Posterior vena cava (tissue), 2 donors: ENCODE results near the gene SLX9. TPM values are rescaled to one million over a fixed set of nuclear protein-coding genes. Genes with fewer than 3 reads are reported as not detected.

Source experiments
- DNase-seq: peaks from one replicate; pipeline ENCODE4 v3.0.0-alpha.2; 2020; ENCODE audit warnings: low spot score
- intact Hi-C, 2 donors: fragments of 100-400 bp; cut with DNase I; formaldehyde crosslinking; loops; one replicate each; pipeline versions ENCODE4 v1.14.1 to v1.14.2; 2022 to 2023
- total RNA-seq, 2 donors: library from RNA; stranded (reverse); fragmentation: NEBNext Ultra II Directional; extraction: Animal tissue kit (Norgen Biotek cat#: 25700); gene quantifications; one replicate each; pipeline ENCODE4 v1.2.1, GENCODE V29; 2021
- donor health status: DM: yes; HTN: yes; CAD: no.
- donor health status: DM: yes; HTN: yes; CAD: no.

SLX9 gene
- total RNA-seq, 2 donors from 2014 or later, result 25.8 to 31.6 TPM

DNA sequence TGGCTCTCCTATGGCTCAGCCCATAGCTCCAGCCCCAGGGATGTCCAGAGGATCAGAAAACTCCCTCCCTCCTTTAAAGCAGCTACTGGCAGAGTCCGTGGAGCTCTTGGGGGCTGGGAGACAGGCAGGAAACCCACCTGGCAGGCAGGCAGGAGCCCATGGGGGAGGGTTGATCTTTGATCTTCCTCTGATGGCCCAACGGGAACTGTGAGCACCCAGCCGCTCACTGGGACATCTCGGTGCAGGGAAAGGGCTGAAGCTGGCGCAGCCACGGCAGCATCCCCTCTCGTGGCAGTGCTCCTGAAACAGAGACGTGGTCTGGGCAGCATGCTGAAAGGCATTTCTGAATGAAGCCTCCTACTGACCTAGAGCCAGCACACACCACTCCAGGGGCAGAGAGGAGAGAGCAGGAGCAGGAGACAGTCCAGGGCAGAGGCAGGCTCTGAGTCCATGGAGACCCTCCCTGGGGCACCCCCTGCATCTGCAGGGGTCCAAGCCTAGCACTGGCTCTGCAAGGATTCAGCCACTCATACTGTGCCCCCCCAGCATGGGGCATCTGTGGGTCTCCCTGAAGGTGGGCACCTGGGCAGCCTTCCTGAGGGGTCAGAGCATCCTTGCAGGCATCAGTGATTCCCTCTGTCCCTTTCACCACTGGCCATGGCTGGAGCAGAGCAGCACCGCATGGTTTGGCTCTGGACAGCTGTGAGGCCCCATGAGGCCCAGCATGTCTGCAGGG lies 4.9 kb upstream of the SLX9 start:
- intact Hi-C loops, result loop anchor here in 1 of 2 donors (5.0 kb wide), 1 partner anchor 43 kb away; no protein-coding TSS in a partner anchor
- DNase-seq, result no peak

DNA sequence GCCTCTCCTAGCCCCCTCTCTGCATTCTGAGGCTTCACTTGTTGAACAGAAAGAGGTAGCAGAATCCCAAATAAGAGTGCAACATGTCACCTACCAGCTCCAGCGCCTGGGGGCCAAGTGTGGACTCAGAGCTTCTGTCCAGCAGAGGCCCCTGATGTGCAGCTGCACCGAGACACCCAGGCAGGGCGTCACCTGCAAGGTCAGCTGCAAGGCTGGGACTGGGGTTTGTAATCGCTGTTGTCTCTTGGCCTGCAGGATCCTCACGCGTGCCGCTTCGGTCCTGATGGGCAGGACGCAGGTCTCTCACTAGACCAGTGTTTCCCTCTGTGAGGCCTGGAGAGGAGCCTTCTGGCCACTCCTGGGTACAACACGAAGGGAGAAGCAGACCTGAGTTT lies 4.3 kb upstream of the SLX9 start:
- intact Hi-C loops, result no loop called here
- no peak for DNase-seq

DNA sequence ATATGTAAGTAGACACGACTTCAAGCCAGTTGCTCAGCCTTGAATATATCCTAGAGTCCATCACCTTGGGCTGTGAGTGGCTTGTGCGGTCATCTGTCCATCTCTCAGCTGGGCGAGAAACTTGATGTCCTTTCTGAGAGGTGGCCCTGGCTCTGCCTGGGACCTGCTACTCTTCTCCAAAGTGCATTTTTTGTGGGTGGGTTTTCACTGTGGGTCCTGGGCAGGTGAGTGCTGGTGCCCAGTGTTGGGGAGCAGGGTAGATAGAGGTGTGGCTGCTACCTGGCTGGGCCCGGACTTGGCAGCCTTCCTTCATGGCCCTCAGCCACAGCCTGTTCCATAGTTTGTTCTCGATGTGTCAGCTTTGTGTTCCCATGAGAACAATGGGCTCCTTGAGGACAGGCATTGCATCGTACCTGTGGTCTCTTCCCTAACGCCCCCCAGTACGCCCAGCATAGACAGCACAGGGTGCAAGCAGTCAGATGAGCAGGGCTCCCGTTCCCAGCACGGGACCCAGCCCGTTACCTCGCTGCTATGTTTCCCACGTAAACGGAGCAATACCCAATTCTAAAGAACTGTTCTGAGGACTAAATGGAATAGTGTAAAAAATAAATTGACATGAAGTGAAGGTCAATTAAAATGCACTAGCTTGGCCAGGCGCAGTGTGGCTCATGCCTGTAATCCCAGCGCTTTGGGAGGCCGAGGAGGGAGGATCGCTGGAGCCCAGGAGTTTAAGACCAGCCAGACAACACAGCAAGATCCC lies 877 bp upstream of the SLX9 start:
- intact Hi-C loops, result no loop called here

DNA sequence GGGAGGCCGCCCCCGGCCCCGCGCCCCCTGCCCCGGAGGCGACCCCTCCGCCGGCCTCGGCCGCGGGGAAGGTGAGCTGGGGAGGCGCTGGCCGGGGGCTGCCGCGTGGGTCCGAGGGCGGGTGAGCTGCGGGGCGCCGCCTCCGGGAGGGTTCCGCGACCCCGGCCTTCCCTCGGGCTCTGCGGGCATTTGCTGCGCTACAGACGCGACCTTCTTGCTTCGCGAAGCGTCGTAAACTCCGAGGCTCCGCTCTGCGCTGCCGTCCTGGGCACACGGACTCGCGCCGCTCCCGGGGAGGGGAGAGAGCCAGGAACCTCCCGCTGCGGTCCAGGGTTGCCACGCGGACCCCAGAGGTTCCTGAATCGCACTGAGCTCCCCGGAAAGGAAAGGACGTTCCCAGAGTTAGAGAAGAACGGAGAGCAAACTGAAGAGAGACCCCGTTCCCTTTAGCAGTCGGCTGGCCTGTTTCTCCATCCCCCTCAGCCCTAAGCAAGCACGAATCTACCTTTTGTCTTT lies 345 bp downstream of the SLX9 start:
- intact Hi-C loops, result no loop called here
- no peak for DNase-seq

More for the DNA sequence above, 877 bp upstream of the SLX9 start:
- DNase-seq, result peak; percentile 60

DNA sequence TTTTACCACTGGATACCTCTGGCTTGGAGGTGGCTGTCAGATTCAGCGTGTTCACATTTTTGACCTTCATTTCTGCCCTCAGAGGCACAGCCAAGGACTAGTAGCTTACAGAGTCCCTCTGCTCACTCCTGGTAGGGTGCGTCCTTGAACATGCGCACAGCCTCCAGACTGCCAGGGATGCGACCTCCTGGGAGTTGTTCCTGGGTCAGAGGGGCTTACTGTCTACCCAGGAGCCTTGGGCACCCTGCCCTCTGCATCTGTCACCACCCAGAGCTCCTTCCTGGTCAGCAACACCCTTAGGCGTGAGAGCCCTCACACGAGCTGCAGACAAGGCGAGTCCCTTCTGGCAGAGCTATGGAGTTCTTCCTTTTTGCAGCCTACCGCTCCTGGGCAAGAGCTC lies 1.7 kb downstream of the SLX9 start:
- intact Hi-C loops, result no loop called here
- DNase-seq, result peak; percentile 59

DNA sequence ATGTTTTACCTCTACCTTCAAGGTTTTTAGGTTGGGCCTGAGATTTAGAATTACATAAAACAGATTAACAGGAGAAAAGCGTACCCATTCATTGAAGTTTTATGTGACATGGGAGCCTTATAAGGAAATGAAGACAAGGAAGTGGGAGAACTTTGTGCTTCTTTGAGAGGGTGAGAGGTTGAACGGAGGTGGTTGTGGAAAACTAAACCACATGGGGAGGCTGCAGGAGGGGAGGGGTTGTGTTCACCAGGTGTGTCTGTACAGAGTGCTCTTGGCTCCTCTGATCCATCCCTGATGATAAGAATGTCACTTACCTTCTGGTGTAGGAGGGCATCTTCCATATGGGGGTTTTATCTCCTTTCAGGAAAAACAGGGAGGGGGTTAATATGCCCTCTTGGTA lies 2.7 kb downstream of the SLX9 start:
- intact Hi-C loops, result no loop called here
- DNase-seq, result no peak

DNA sequence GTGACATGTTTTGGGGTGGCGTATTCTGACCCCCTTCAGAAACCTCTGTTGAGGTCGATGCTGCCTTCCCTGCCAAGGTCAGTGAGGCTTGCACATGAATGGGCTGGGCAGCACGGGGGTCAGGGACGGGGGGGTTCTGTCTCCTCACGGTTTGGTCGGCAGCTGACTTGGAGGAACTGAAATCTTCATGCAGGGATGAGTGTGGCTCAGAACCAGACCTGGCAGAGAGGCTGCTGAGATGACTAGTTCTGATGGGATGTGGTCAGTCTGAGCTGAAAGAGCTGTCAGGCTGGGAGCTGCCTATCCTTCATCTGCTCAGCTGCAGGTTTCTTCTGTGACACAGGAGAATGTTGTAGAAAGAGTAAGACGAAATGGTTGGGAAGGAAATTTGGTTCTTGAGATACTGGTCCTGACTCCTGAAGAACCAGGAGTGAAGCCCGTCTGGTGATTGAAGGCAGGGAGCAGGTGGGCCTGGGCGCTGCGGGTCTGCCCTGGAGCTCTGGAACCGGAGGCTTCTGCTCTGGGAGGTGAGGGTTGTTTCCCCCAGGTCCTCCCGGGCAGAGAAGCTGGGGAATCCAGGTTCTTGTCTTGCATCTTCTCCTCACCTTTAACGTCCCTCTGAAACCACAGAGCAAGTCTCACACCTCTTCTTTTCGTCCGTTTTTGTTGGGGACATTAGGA lies 3.3 kb downstream of the SLX9 start:
- intact Hi-C loops, result no loop called here
- peak; percentile 38 for DNase-seq

DNA sequence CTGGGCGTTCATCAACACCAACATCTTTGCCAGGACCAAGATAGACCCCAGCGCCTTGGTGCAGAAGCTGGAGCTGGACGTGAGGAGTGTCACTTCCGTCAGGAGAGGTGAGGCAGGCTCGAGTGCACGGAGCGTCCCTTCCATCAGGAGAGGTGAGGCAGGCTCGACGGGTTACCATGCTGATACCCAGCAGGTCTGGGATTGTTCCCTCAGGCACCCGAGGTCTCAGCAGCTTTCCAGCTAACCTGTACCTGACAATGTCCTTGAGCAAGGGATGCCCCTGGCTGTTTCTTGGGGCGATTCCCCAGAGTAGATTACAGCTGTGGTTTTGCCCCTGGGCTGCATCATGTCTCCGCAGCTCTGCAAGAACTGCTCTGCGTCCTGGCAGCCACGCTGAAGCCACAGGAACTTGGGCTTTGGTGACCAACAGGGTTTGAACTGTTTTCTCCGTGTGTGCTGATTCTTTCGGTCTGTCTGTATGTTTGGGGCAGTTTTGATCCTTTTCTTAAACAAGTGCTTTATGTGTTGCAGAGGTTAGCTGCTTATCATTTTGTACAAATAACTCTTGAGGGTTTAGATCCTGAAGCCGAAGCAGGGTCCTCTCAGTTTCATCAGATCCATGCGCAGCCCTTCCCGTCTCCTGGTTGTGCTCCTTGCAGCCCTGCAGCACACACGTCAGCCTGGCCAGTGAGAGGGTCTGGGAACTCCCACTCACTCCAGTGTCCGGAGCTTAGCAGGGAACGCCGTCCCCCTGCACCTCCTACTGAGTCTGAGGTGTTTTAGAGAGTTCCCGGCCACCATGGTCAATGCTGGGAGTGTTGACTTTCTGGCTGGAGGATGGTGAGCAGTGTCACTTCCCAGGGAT lies 4.1 kb downstream of the SLX9 start:
- DNase-seq, result peak; percentile 78
- intact Hi-C loops, result no loop called here

DNA sequence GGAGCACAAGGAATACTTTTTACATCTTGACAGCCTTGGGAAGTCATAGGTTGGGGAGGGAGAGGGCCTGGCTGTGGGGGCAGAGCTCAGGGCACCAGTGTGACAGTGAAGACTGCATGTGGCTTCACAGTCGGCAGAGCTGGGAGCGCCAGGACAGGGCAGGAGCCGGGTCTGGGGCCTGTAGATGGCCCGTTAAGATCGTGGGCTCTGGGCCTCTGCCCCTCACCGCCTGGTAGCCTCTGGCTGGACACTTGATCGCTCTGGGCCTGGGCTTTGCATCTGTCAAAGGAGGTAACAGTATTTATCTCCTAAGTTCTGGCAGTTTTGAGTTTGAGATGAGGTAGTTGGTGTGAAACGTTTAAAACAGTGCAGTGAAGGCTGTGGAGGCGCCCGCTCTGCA lies 4.8 kb downstream of the SLX9 start:
- peak; percentile 79 for DNase-seq
- intact Hi-C loops, result no loop called here

DNA sequence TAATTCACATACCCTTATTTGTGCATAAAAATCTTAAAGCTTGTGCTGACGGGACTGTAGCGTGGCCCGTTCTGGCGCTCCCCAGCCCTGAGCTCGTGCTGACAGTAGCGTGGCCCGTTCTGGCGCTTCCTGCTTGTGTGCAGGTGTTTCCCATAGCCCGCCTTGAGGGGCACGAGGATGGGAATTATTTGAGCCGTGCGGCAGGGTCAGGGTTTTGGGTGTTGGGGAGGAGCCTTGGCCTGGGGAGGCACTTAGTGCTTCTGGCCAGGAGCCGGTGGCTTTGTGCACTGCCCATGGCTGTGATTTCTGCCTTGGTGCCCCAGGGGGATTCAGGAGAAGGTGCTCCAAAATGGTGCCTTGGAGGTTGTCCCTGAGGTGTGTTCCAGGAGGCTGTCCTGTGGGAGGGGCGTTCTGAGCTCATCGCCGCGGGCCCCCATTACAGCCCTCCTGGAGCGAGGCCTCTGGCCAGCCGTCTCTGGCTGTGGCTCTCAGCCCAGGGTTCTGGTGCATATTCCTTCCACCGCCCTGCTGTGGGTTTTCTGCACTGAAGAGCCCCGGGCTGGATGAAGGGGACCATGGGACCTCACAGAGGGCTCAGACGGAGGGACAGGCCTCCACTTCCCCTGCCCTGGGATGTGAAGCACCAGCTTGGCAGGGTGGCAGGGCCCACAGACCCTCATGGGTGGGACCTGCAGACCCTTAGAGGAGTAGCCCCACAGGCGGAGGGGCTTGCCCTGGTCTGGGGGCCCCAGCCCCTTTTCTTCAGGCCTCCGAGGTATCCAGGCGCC lies 6.6 kb downstream of the SLX9 start:
- intact Hi-C loops, result no loop called here
- DNase-seq, result peak; percentile 77

DNA sequence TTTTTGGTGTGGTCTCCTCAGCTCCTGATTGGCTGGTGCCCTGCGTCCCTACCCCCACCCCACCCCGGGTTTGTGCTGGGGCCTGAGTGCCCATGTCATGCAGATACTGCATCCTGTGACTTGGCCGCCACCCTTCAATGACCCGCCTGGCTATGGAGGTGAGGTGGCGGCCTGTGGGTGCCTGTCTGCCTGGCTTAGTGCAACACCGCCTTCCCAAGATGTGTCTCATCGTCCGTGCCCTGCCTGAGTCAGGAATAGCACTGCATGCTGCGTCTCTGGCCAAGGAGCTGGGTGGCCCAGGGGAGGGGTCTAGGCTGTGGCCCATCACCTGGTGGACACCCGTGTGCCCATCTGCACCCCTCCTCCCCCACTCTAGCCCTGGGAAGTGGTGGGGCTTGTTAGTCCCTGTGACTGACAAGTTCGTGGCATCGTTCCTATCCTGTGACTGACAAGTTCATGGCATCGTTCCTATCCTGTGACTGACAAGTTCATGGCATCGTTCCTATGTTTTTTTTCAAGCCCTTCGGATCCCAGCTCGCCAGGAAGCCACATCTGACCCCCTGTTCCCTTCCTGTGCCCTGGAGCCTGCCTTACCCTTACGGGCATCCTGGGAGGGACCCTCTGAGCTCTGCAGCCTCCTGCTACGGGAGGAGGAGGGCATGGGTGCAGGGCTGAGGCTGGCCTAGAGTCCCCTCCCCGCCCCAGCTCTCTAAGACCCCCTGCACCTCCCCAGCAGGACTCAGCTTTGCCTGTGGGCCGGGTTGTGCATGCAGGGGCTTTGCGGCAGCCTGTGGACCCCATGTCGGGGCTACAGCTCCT lies 7.5 kb downstream of the SLX9 start:
- intact Hi-C loops, result no loop called here
- peak; percentile 76 for DNase-seq

DNA sequence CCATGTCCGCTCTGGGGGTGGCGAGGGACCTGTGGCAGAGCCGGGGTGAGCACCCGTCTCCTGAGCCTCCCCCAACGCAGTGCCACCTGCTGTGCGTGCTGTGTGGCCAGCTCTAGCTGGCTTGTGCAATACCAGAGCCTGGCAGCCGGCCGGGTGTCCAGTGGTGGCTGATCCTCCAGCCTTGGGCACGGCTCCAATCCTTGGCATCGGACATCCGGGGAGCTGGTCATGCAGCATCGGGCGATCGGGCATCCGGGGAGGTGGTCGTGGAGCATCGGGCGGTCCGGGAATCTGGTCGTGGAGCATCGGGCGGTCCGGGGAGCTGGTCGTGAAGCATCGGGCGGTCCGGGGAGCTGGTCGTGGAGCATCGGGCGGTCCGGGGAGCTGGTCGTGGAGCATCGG lies 8.1 kb downstream of the SLX9 start:
- intact Hi-C loops, result no loop called here
- DNase-seq, result peak; percentile 79

DNA sequence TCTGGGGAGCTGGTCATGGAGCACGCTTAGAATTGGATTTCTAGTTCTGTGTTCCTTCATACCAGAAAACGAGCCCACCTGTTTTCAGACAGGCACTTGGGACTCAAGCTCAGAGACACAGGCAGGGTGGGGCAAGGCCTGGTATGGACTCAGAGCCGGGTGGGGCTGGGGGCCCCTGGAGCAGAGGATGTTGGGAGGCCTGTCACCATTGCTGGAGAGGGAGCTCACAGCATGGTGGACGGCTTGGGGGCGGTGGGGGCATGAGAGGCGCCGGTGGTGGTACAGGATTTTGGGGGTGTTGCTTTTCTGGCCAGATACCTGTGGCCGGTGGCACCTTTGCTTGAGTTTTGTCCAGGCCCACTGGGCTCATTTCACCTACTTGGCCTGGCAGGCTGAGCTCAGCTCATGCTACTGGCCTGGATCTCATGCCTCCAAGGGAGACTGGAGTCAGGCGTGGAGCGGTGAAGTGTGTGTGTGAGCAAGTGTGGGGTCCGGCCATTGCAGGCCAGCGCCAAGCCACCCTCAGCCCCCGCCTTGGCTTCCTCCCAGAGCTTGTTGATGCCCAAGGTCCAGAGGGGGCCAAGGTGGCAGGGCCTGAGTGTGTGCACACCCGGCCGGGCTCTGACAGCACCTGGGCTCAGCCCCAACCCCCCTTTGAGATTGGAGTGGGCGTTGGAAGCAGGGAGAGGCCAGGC lies 8.7 kb downstream of the SLX9 start:
- peak; percentile 78 for DNase-seq
- intact Hi-C loops, result no loop called here

DNA sequence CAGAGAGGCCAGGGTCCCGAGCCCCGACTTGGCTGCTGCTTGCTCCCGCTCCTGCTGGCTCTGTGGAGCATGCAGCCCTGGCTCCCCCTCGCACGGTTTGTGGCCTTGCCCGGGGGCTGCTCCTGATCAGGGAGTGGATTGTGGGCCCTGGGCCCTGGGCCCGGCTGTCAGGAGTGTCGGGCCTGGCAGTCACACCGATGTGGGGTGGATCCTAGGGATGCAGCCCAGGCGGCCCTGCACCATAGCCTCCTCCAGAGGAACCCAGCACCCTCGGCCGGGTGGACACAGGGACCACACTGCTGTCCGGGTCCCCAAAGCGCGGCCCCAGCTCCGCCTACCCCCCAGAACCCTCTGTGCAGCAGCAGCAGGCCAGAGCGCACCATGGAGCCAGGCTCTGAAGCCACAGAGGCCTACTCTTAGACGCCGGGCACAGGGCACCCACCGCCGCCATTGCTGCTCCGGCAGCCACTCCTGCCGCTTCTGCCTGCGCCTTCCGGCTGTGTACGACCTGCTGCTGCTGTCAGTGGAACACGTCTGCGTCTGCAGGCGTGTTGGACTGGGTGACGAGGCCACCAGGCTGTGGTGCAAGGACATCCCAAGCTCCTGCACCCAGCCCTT lies 9.4 kb downstream of the SLX9 start:
- intact Hi-C loops, result no loop called here
- DNase-seq, result no peak

DNA sequence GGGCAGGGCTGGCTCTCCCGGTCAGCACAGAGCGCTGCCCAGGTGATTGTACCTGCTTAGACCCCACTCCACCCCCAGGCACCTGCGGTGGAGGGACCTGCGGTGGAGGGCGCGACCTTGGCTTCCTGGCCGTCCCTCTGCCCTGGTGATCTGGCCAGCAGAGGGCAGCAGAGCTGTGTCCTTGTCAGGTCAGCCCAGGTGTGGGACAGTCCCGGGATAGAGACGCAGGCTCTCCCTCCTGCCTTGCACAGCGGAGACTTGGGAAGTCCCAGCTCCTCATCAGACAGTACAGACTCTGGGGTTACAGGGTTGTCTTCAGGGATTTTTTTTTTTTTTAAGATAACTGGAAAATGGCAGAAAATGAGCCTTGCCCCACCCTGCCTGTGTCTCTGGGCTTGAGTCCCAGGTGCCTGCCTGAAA lies 10.0 kb downstream of the SLX9 start:
- intact Hi-C loops, result loop anchor here (2.0 kb wide), 1 partner anchor 187 kb away; no protein-coding TSS in a partner anchor
- DNase-seq, result peak; percentile 95

DNA sequence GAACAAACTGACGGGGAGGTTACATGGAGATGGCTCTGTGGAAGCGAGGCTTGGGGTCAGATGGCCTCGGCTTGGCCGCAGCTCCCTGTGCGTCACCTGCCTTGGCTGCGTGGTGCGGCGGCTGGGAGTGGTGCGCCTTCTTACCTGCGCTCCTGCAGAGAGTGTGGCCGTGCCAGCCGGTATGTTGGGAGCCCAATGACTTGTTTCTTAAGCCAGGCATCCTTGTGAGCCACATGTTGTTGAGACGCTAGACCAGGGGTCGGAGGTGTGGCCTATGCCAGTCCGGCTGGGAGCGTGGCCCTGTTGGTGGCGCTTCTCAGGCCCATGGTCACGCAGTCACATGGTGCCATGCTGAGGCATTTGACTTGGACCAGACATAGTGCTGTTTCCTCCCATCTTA lies 10.5 kb downstream of the SLX9 start:
- intact Hi-C loops, result loop anchor here (2.0 kb wide), 1 partner anchor 186 kb away; no protein-coding TSS in a partner anchor
- no peak for DNase-seq
